ENCODE data around the gene NATD1. TPM values are rescaled to one million over a fixed set of nuclear protein-coding genes. Genes with fewer than 3 reads are reported as not detected.
A peak's percentile ranks its signal among the peaks of the same experiment; 100 is the strongest.

Gene NATD1
- total RNA-seq (2021; fragmentation: NEBNext Ultra II Directional; extraction: Animal tissue kit (Norgen Biotek cat#: 25700)) (7.5 and 8.4 TPM in 2 replicates), polyA plus RNA-seq (2011; rRNA removed) (5.4 and 8.8 TPM in 2 replicates), polyA minus RNA-seq (2011; rRNA and poly(A)+ RNA removed) (4.7 and 6.3 TPM in 2 replicates)
- polyA plus RNA-seq (2011; cell fraction: cytosol; rRNA removed): 6.3 TPM
- 7.7 TPM for polyA plus RNA-seq (2011; cell fraction: nucleus; rRNA removed)
- 5.8 to 7.2 TPM (median 5.9 TPM) in 4 replicates for polyA plus RNA-seq (2012, experiment 1 of 2)
- polyA plus RNA-seq (2012, experiment 2 of 2): 5.1 TPM
- 4.8 TPM for polyA plus RNA-seq (2013, experiment 1 of 2)
- 4.8 TPM for polyA plus RNA-seq (2013, experiment 2 of 2)
- polyA minus RNA-seq (2011; cell fraction: cytosol; rRNA and poly(A)+ RNA removed): 5.9 TPM
- polyA minus RNA-seq (2011; cell fraction: nucleus; rRNA and poly(A)+ RNA removed): 5.7 TPM
- long read RNA-seq, experiment 1, full-length matches to known transcripts: 1 of 12 reads
- long read RNA-seq, experiment 1, partial matches to known transcripts: 0 of 12 reads
- long read RNA-seq, experiment 1, other reads (novel, unspliced or antisense): 11 of 12 reads
- long read RNA-seq, experiment 2: 0 reads

DNA sequence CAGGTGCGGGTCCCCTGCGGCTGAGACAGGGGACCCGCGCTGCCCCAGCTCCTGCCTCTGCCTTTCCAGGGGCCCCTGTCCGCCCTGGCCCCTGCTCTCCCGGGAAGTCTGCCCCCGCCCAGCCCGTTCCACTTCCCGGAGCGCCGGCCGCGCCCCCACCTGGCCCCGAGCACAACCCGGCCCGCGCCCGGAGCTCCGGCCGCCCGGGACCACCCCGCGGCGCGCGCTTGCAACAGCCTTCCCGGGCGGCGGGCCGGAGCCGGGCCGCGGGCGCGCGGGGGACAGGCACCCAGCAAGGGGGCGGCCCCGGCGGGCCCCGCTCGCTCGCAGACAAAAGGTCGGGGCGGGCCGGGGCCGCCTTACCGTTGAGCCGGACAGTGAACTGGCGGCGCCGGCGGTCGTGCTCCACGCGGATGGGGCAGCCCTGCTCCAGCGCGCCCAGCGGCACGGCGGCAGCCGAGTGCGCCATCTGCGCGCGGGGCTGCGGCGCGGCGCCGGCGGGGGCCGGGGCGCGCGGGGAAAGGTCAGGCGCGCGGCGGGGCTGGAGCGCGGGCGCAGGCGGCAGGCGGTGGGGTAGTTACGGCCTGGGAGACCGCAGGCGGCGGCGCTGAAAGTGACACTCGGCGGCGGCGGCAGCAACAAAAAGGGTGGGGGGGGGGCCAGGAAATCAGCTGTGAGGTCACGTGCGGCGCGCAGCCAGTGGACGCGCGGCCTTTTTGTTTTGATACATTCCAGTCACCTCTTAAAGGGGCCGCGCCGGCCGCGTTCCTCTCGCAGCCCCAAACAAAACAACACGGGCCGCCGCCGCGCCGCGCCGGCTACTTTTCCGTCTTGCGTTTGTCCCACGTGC, at the start of gene NATD1:
TSS of gene NATD1 (minus strand) at position 615 of the 850 bp plus-strand sequence. CDS start at position 469, 146 bp downstream.
- H2BK15ac ChIP-seq (ENCODE audit: low read length): peak within 1 kb of the TSS; percentile 97; the same call in 1 of the 2 replicates
- no peak within 1 kb of the TSS for H2BK120ac ChIP-seq (replicated peaks; ENCODE audit: low read depth, low read length)
- peak within 1 kb of the TSS; percentile 43; the same call in 1 of the 2 replicates for H2BK12ac ChIP-seq (ENCODE audit: low read depth, low read length)
- H2AFZ ChIP-seq (ENCODE audit: low read length): peak within 1 kb of the TSS; percentile 47; the same call in 1 of the 2 replicates
- peaks cover 6% of the 10 kb centered on the region; the same call in 1 of the 2 replicates for H3K23me2 ChIP-seq (ENCODE audit: low read depth, low read length)
- H3K27ac ChIP-seq (ENCODE audit: low read depth, low read length): no peak within 1 kb of the TSS
- no peak within 1 kb of the TSS for H3K23ac ChIP-seq (ENCODE audit: insufficient read length)
- peak within 1 kb of the TSS; percentile 32 for H3K56ac ChIP-seq (replicated peaks; ENCODE audit: insufficient read length, low read depth, low read length)
- no peak within 1 kb of the TSS for H4K5ac ChIP-seq (ENCODE audit: insufficient read length, low read depth, low read length)
- H3K4me2 ChIP-seq (ENCODE audit: insufficient read depth in 1 of 2, low read depth in 2 of 2, low read length in 2 of 2): peak within 1 kb of the TSS; percentile 73 to 75
- peaks cover 0 to 6% (median 4%) of the 10 kb centered on the region in 4 experiments; a peak in 2 of 7 replicates for H3K27me3 ChIP-seq (replicated peaks in 1 of 4; ENCODE audit: control insufficient read depth in 3 of 4, extremely low read depth in 1 of 4, insufficient read depth in 3 of 4, low read length in 3 of 4)
- FAIRE-seq (no peak), DNase-seq (ENCODE audit: low read depth in 1 of 2, low spot score in 2 of 2) (peak; percentile 44 to 73)
- H3K4me3 ChIP-seq (ENCODE audit: extremely low read depth in 1 of 4, insufficient read depth in 2 of 4, low read depth in 3 of 4, low read length in 4 of 4): peak within 1 kb of the TSS; percentile 52 to 67 (median 62)
- no peaks in the 10 kb centered on the region for H3K36me3 ChIP-seq (ENCODE audit: control insufficient read depth in 2 of 4, insufficient read depth in 4 of 4, low read length in 3 of 4)
- H3K4ac ChIP-seq (replicated peaks; ENCODE audit: insufficient read length, low read depth, low read length): no peak within 1 kb of the TSS
- H4K8ac ChIP-seq (ENCODE audit: extremely low read depth, insufficient read depth, low read length): peak within 1 kb of the TSS; percentile 86; the same call in 1 of the 2 replicates
- H3K4me1 ChIP-seq (replicated peaks in 1 of 4; ENCODE audit: control insufficient read depth in 3 of 4, insufficient read depth in 4 of 4, low read length in 3 of 4): peaks cover 0 to 13% (median 4%) of the 10 kb centered on the region in 4 experiments; a peak in 5 of 7 replicates
- H3K9me3 ChIP-seq (ENCODE audit: insufficient read depth in 2 of 2, low read depth in 1 of 2, low read length in 1 of 2): no peaks in the 10 kb centered on the region
- peak within 1 kb of the TSS in 2 of 4 experiments; percentile 64 to 70; a peak in 3 of 7 replicates for H3K9ac ChIP-seq (replicated peaks in 1 of 4; ENCODE audit: extremely low read depth in 1 of 4, low read depth in 3 of 4, low read length in 3 of 4)
- WGBS, 2 experiments (ENCODE audit: extremely low coverage in 1 of 2, insufficient coverage in 1 of 2, insufficient read length in 1 of 2, insufficient replicate concordance in 2 of 2, low coverage in 1 of 2, low lambda C conversion rate in 2 of 2, missing lambda C conversion rate in 1 of 2): 2% methylated on average over 49 of the region's 117 CpGs; no CpG with 5 or more reads in 1 of the 2 experiments
- no peaks in the 10 kb centered on the region for H3K79me1 ChIP-seq (ENCODE audit: low read depth, low read length)
- no peak within 1 kb of the TSS for H4K91ac ChIP-seq (replicated peaks; ENCODE audit: insufficient read length, low read length)
- POLR2A ChIA-PET (ENCODE audit: partially characterized antibody): interaction anchor here (0.6 to 1.6 kb wide), 3 partner anchors 13 to 313 kb away, joined by 3 to 5 read pairs (median 3); partner anchors contain the start of gene USP22
- H2BK5ac ChIP-seq (ENCODE audit: low read depth, low read length): no peak within 1 kb of the TSS
- H2BK20ac ChIP-seq (ENCODE audit: low read length): no peak within 1 kb of the TSS
- no peak within 1 kb of the TSS for H3K14ac ChIP-seq (ENCODE audit: insufficient read length)
- peaks cover 0 to 4% of the 10 kb centered on the region in 2 experiments for H4K20me1 ChIP-seq (replicated peaks in 1 of 2; ENCODE audit: control insufficient read depth in 1 of 2, insufficient read depth in 2 of 2, low read length in 2 of 2)
- H3K79me2 ChIP-seq (ENCODE audit: control insufficient read depth in 1 of 2, insufficient read depth in 2 of 2, low read length in 2 of 2): no peaks in the 10 kb centered on the region
- CTCF ChIA-PET (ENCODE audit: partially characterized antibody): interaction anchor here (1.0 kb wide), 1 partner anchor 215 kb away, joined by 3 read pairs; no protein-coding TSS in a partner anchor
- H2AK5ac ChIP-seq (ENCODE audit: low read depth, low read length): no peak within 1 kb of the TSS
- peak within 1 kb of the TSS; percentile 48; the same call in 1 of the 2 replicates for H3K18ac ChIP-seq (ENCODE audit: extremely low read depth, low read length)
- TF ChIP-seq TBP (IDR thresholded peaks at IDR 0.05; ENCODE audit: low read depth, low read length) (peak; percentile 44; the same call in 1 of the 2 replicates), SP2 (IDR thresholded peaks at IDR 0.05; ENCODE audit: low read length) (no peak), JUN (IDR thresholded peaks at IDR 0.05; ENCODE audit: low read depth, low read length) (no peak), CHD1 (IDR thresholded peaks at IDR 0.05; ENCODE audit: low read depth, low read length) (no peak), EZH2 (IDR thresholded peaks at IDR 0.05; ENCODE audit: low read depth, low read length, severe bottlenecking) (no peak)
- TF ChIP-seq, protein P1, sequence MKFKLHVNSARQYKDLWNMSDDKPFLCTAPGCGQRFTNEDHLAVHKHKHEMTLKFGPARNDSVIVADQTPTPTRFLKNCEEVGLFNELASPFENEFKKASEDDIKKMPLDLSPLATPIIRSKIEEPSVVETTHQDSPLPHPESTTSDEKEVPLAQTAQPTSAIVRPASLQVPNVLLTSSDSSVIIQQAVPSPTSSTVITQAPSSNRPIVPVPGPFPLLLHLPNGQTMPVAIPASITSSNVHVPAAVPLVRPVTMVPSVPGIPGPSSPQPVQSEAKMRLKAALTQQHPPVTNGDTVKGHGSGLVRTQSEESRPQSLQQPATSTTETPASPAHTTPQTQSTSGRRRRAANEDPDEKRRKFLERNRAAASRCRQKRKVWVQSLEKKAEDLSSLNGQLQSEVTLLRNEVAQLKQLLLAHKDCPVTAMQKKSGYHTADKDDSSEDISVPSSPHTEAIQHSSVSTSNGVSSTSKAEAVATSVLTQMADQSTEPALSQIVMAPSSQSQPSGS (IDR thresholded peaks at IDR 0.05; ENCODE audit: low read length): no peak
